GM12878 (cell line): ENCODE data around the gene ZNF385C. TPM values are rescaled to one million over a fixed set of nuclear protein-coding genes. Genes with fewer than 3 reads are reported as not detected.

ENCODE experiments used
- ATAC-seq: fragments of 200-7000 bp; cut with Tn5 transposase; 3 replicates; pipeline ENCODE4 v1.9.1; 2020; ENCODE audit warnings: mild to moderate bottlenecking, moderate library complexity
- BruUV-seq: library from RNA; stranded (reverse); fragments of 400-500 nt; replicated peaks from 2 replicates; lab custom pipeline; 2021; lab: Mats Ljungman, UMichigan
- CTCF ChIA-PET: fragments of 300-600 bp; sonication (Branson Sonifier 250); formaldehyde crosslinking; extraction: SDS; loops from one replicate; lab custom pipeline; 2021; ENCODE audit warnings: inconsistent platforms; lab: Yijun Ruan, JAX
- POLR2A ChIA-PET: fragments of 350-600 bp; formaldehyde crosslinking; extraction: SDS; loops from one replicate; lab custom pipeline; 2021; ENCODE audit warnings: inconsistent platforms; lab: Charles Lee
- RAD21 ChIA-PET: fragments of 300-600 bp; sonication (Branson Sonifier 250); formaldehyde crosslinking; loops from one replicate; lab custom pipeline; 2023; ENCODE audit warnings: antibody characterized with exemption; ENCODE audit not compliant: unreplicated experiment; lab: Charles Lee
- SMC1A ChIA-PET: fragments of 300-600 bp; sonication (Branson Sonifier 250); formaldehyde crosslinking; loops from one replicate; lab custom pipeline; 2023; ENCODE audit not compliant: unreplicated experiment, uncharacterized antibody; lab: Charles Lee
- DNase-seq: peaks from one replicate; pipeline ENCODE4 v3.0.0-alpha.2; 2011; ENCODE audit warnings: low read depth, low spot score
- FAIRE-seq: peaks from 3 replicates; lab custom pipeline; 2011; peaks lifted over from hg19 to GRCh38; lab: Jason Lieb, UNC
- H2AFZ ChIP-seq: 2 replicates; pipeline ENCODE4 v1.6.0; 2011; ENCODE audit warnings: low read depth, low read length, control low read depth; ENCODE audit not compliant: control insufficient read depth
- H3K27ac ChIP-seq: 2 replicates; pipeline ENCODE4 v1.5.1; 2011; ENCODE audit warnings: control low read depth; ENCODE audit not compliant: control insufficient read depth, insufficient read depth
- H3K27me3 ChIP-seq, 2 experiments: replicated peaks in 1 of 2; 2 replicates each; pipeline versions ENCODE4 v1.6.0 to v1.6.1; 2011; ENCODE audit warnings: low read length in 1 of 2; ENCODE audit not compliant: control insufficient read depth in 2 of 2, insufficient read depth in 2 of 2
- H3K36me3 ChIP-seq, 2 experiments: 2 replicates each; pipeline ENCODE4 v1.5.1; 2011; ENCODE audit warnings: low read length in 1 of 2; ENCODE audit not compliant: control insufficient read depth in 2 of 2, insufficient read depth in 2 of 2
- H3K4me1 ChIP-seq: 2 replicates; pipeline ENCODE4 v1.6.1; 2011; ENCODE audit warnings: mild to moderate bottlenecking, low read length, moderate library complexity, mixed read lengths; ENCODE audit not compliant: control insufficient read depth, insufficient read depth
- H3K4me2 ChIP-seq: 2 replicates; pipeline ENCODE4 v1.6.0; 2011; ENCODE audit warnings: control low read depth; ENCODE audit not compliant: control insufficient read depth, insufficient read depth
- H3K4me3 ChIP-seq: fragments of 200-600 bp; sonication (generic); 2 replicates; pipeline ENCODE4 v1.5.1; 2016
- H3K79me2 ChIP-seq: 2 replicates; pipeline ENCODE4 v1.6.0; 2011; ENCODE audit warnings: low read length; ENCODE audit not compliant: control insufficient read depth, insufficient read depth
- H3K9ac ChIP-seq: 2 replicates; pipeline ENCODE4 v1.8.0; 2011; ENCODE audit warnings: low read length, control low read depth, mixed read lengths; ENCODE audit not compliant: control insufficient read depth, insufficient read depth
- H3K9me3 ChIP-seq: replicated peaks from 3 replicates; pipeline ENCODE4 v1.5.1; 2011; ENCODE audit warnings: mild to moderate bottlenecking, low read length; ENCODE audit not compliant: control insufficient read depth, insufficient read depth
- H4K20me1 ChIP-seq: 2 replicates; pipeline ENCODE4 v1.6.0; 2011; ENCODE audit not compliant: control insufficient read depth, insufficient read depth
- BCLAF1 ChIP-seq: fragments of 450-650 bp; IDR thresholded peaks from 2 replicates; pipeline ENCODE4 v1.6.1; 2017; ENCODE audit warnings: antibody characterized with exemption, mild to moderate bottlenecking, moderate library complexity
- CBX5 ChIP-seq: sonication (generic); IDR thresholded peaks from 2 replicates; pipeline ENCODE4 v1.6.1; 2016; ENCODE audit warnings: low read depth, moderate library complexity, mild to moderate bottlenecking, inconsistent platforms
- CEBPB ChIP-seq, 2 experiments: fragments of 150-350 bp in 1 of 2; IDR thresholded peaks; 2 replicates each; pipeline ENCODE4 v1.6.1; 2012 to 2014; ENCODE audit warnings: low read depth in 2 of 2, low read length in 2 of 2, borderline replicate concordance in 1 of 2, inconsistent platforms in 1 of 2
- CTCF ChIP-seq, 3 experiments: IDR thresholded peaks in 2 of 3; conservative IDR thresholded peaks in 1 of 3; 2 replicates each; pipeline ENCODE4 v1.5.1; 2011; ENCODE audit warnings: low read depth in 3 of 3, low read length in 3 of 3, mild to moderate bottlenecking in 3 of 3, control low read depth in 2 of 3, moderate library complexity in 2 of 3, inconsistent platforms in 1 of 3, mixed read lengths in 1 of 3; ENCODE audit not compliant: control insufficient read depth in 2 of 3, insufficient read depth in 1 of 3; ENCODE audit errors: extremely low read depth in 1 of 3
- HDAC2 ChIP-seq: fragments of 200-600 bp; sonication (generic); IDR thresholded peaks from 2 replicates; pipeline ENCODE4 v1.6.1; 2017
- MTA3 ChIP-seq: IDR thresholded peaks from 2 replicates; pipeline ENCODE4 v1.6.1; 2012; ENCODE audit warnings: low read length, inconsistent platforms, borderline replicate concordance
- MYC ChIP-seq: IDR thresholded peaks from 2 replicates; pipeline ENCODE4 v1.6.1; 2011; ENCODE audit warnings: mild to moderate bottlenecking, low read length, moderate library complexity, inconsistent platforms; ENCODE audit not compliant: insufficient read depth, insufficient replicate concordance, insufficient read length, severe bottlenecking
- NFYB ChIP-seq: IDR thresholded peaks from 2 replicates; pipeline ENCODE4 v1.6.1; 2011; ENCODE audit warnings: low read depth, mild to moderate bottlenecking, low read length, improper control_type of control experiment, moderate library complexity; ENCODE audit not compliant: insufficient read depth
- RELB ChIP-seq: fragments of 450-650 bp; IDR thresholded peaks from 2 replicates; pipeline ENCODE4 v1.6.1; 2017; ENCODE audit warnings: low read depth, mild to moderate bottlenecking, moderate library complexity
- ZNF24 ChIP-seq: fragments of 450-650 bp; IDR thresholded peaks from 2 replicates; pipeline ENCODE4 v1.6.1; 2017; ENCODE audit warnings: antibody characterized with exemption, mild to moderate bottlenecking
- WGBS: methylation state at CpG from one replicate; pipeline ENCODE4 v1.1.6; 2016; ENCODE audit warnings: low lambda C conversion rate; ENCODE audit not compliant: insufficient replicate concordance, insufficient coverage; ENCODE audit errors: missing lambda C conversion rate; 5-methylcytosine and 5-hydroxymethylcytosine counted together
- in situ Hi-C: fragments of 300-500 bp; cut with MboI; formaldehyde crosslinking; loops from 9 replicates; pipeline ENCODE4 v1.14.3; 2018; ENCODE audit warnings: mixed read lengths
- intact Hi-C: fragments of 100-400 bp; cut with micrococcal nuclease; formaldehyde crosslinking; loops from one replicate; pipeline ENCODE4 v1.14.2; 2022; ENCODE audit not compliant: unreplicated experiment
- polyA plus RNA-seq, 11 experiments: library from polyadenylated mRNA; depleted of rRNA in 4 of 11; unstranded in 6 of 11; stranded (reverse) in 5 of 11; fragments of >200 nt; fragmentation: Nextera tagmentation in 4 of 11; fragmentation: Illumina TruSeq in 1 of 11; extraction: Ambion mirVana in 4 of 11; extraction: Trizol in 1 of 11; gene quantifications; 1 replicate in 1 of 11; 2 replicates in 10 of 11; pipeline versions ENCODE4 v1.2.1 to v1.2.3, GENCODE V29; 2011 to 2016; ENCODE audit warnings: inconsistent platforms in 2 of 11, missing spikeins in 2 of 11, low read depth in 1 of 11
- total RNA-seq, 4 experiments: library from RNA; depleted of rRNA in 3 of 4; stranded (reverse); fragments of >200 nt in 3 of 4; fragmentation: Illumina TruSeq in 1 of 4; extraction: Trizol in 1 of 4; gene quantifications; 2 replicates each; pipeline versions ENCODE4 v1.2.1 to v1.2.3, GENCODE V29; 2013 to 2021
- TF ChIP-seq, protein P1 (sequence below): fragments of 450-650 bp; IDR thresholded peaks from 2 replicates; pipeline ENCODE4 v1.6.1; 2018; ENCODE audit warnings: mild to moderate bottlenecking, low read depth, moderate library complexity; ENCODE audit not compliant: partially characterized antibody

ZNF385C gene
- total and polyA plus RNA-seq, 10 of the 15 experiments (the other 5 are each of a cell fraction or from before 2014, with no cell fraction given), result 0.06 to 0.20 (median 0.07) TPM; not detected in 5

DNA sequence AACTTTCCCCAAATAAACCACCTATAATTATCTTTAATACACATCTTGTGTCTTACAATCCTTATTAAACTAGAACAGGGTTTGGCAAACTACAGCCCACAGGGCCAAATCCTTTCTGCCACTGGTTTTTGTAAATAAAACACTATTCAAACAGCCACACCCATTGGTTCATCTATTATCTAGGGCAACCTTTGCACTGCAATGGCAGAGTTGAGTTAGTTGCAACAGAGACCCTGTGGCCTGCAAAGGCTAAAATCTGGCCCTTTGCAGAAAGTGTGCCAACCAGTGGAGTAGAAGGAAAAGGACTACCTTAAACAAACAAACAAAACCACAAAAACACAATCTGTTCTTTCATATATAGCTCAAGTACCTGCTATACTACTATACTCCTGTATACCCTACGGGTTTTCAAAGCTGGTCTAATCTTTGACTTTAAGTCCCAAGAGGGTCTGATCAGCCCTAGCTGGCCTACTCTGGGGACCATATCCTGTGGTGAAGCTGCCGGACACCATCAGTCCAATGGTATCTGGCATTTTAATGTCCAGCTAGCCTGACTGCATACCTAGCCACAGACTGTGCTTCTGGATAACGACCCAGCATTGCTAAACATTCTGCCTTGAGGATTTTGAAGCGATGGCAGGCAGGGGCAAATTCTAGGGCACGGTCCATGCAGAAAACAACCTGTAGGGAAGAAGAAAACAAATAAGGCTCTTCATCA is 108.4 kb downstream of the ZNF385C start (continued):
- TF ChIP-seq RELB (no peak), CTCF (IDR thresholded peaks at IDR 0.05 in 2 of 3, conservative IDR thresholded peaks at IDR 0.05 in 1 of 3; ENCODE audit: control insufficient read depth in 2 of 3, extremely low read depth in 1 of 3, insufficient read depth in 1 of 3, low read depth in 3 of 3, low read length in 3 of 3) (no peak)

- no peak overlapping the region for H3K4me2 ChIP-seq
- intact Hi-C loops, result no loop called here
- H3K9ac ChIP-seq, result no peak overlapping the region
- H3K27ac ChIP-seq, result no peak overlapping the region
- no peak overlapping the region for H2AFZ ChIP-seq
- no TSS peak for BruUV-seq
- DNase-seq (no peak), FAIRE-seq (no peak), ATAC-seq (no peak)
- H3K9me3 ChIP-seq, result no peaks in the 10 kb centered on the region
- H3K4me1 ChIP-seq, result no peaks in the 10 kb centered on the region
- ChIA-PET RAD21 (no interaction called here), CTCF (interaction anchor here (1.3 kb wide), 1 partner anchor 26 kb away, joined by 3 read pairs; no protein-coding TSS in a partner anchor), SMC1A (interaction anchor here (1.4 kb wide), 1 partner anchor 19 kb away, joined by 3 read pairs; no protein-coding TSS in a partner anchor), POLR2A (no interaction called here)
- no peak overlapping the region for H3K4me3 ChIP-seq
- no peaks in the 10 kb centered on the region for H3K79me2 ChIP-seq
- in situ Hi-C loops, result no loop called here
- H3K36me3 ChIP-seq, result peaks cover 26 to 48% of the 10 kb centered on the region in 2 experiments
- H4K20me1 ChIP-seq, result no peaks in the 10 kb centered on the region
- no peaks in the 10 kb centered on the region for H3K27me3 ChIP-seq
- WGBS, result 100% methylated on average over 2 of the region's 2 CpGs
- no peak for TF ChIP-seq HDAC2
- TF ChIP-seq NFYB, result no peak
- TF ChIP-seq MTA3, result no peak
- TF ChIP-seq CEBPB (IDR thresholded peaks at IDR 0.05; ENCODE audit: borderline replicate concordance in 1 of 2, low read depth in 2 of 2, low read length in 2 of 2), result no peak
- no peak for TF ChIP-seq BCLAF1
- TF ChIP-seq, protein P1, sequence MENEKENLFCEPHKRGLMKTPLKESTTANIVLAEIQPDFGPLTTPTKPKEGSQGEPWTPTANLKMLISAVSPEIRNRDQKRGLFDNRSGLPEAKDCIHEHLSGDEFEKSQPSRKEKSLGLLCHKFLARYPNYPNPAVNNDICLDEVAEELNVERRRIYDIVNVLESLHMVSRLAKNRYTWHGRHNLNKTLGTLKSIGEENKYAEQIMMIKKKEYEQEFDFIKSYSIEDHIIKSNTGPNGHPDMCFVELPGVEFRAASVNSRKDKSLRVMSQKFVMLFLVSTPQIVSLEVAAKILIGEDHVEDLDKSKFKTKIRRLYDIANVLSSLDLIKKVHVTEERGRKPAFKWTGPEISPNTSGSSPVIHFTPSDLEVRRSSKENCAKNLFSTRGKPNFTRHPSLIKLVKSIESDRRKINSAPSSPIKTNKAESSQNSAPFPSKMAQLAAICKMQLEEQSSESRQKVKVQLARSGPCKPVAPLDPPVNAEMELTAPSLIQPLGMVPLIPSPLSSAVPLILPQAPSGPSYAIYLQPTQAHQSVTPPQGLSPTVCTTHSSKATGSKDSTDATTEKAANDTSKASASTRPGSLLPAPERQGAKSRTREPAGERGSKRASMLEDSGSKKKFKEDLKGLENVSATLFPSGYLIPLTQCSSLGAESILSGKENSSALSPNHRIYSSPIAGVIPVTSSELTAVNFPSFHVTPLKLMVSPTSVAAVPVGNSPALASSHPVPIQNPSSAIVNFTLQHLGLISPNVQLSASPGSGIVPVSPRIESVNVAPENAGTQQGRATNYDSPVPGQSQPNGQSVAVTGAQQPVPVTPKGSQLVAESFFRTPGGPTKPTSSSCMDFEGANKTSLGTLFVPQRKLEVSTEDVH, result no peak
- no peak for TF ChIP-seq CBX5
- no peak for TF ChIP-seq ZNF24
- no peak for TF ChIP-seq MYC
These were observed 109.9 kb downstream of the ZNF385C start for GRCh38 chr17:41988418-41988817.
